ENCODE results near the gene IGFBP4.

DNA sequence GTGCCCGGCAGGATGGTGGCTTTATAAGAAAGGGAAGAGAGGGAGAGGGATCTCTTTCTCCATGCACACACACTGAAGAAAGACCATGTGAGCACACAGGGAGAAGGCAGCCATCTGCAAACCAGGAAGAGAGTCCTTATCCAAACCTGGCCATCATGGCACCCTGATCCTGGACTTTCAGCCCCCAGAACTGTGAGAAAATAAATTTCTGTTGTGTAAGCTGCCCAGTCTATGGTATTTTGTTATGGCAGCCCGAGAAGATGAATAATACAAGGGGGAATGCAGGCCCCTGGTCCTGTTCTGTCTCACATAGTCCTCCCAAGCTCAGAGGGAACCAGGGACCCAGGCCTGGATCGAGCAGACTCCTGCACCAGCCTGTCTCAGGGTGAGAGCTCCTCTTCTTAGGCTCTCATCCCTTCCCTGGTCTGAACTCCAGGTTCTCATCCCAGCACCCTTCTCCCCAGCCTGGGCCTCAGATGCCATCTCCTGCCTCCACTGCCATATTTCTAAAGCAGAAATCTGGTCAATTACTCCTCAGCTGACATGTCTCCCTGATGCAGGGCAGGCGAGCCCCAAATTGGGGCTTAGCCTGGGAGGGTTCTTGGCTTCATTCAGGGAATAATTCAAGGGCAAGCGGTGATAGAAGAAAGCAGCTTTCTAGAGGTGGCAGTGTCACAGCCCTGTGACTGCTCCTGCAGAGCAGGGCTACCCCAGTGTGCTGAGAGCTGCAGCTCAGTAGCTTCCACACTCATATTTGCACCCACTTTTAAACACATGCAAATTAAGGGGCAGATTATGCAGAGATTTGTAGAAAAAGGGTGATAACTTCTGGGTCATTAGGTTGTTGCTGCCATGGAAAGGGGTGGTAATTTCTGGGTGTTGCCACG lies 28.8 kb downstream of the IGFBP4 start:
- TF ChIP-seq, protein P1, sequence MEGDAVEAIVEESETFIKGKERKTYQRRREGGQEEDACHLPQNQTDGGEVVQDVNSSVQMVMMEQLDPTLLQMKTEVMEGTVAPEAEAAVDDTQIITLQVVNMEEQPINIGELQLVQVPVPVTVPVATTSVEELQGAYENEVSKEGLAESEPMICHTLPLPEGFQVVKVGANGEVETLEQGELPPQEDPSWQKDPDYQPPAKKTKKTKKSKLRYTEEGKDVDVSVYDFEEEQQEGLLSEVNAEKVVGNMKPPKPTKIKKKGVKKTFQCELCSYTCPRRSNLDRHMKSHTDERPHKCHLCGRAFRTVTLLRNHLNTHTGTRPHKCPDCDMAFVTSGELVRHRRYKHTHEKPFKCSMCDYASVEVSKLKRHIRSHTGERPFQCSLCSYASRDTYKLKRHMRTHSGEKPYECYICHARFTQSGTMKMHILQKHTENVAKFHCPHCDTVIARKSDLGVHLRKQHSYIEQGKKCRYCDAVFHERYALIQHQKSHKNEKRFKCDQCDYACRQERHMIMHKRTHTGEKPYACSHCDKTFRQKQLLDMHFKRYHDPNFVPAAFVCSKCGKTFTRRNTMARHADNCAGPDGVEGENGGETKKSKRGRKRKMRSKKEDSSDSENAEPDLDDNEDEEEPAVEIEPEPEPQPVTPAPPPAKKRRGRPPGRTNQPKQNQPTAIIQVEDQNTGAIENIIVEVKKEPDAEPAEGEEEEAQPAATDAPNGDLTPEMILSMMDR (IDR thresholded peaks at IDR 0.05; ENCODE audit: insufficient read depth, low read depth, low read length): no peak
- no peak for TF ChIP-seq EZH2 (IDR thresholded peaks at IDR 0.05; ENCODE audit: insufficient read depth, low read length)

All from astrocyte (in vitro differentiated cells and primary cell).